RWPE2 (cell line): ENCODE results near the gene ZNF554.

Source experiments
- ATAC-seq: fragments of 200-7000 bp; cut with Tn5 transposase; 3 replicates; pipeline ENCODE4 v1.9.1; 2021; ENCODE audit warnings: low read depth
- DNase-seq: peaks from one replicate; pipeline ENCODE4 v3.0.0-alpha.2; 2020; ENCODE audit warnings: low spot score
- H3K27ac ChIP-seq: fragments of 450-650 bp; 2 replicates; pipeline ENCODE4 v1.5.1; 2017; ENCODE audit warnings: mild to moderate bottlenecking; ENCODE audit not compliant: poor library complexity, severe bottlenecking
- H3K27me3 ChIP-seq: fragments of 250-450 bp; sonication (Bioruptor Pico); 2 replicates; pipeline ENCODE4 v1.5.1; 2021; ENCODE audit warnings: mild to moderate bottlenecking, moderate library complexity; ENCODE audit not compliant: insufficient read depth, poor library complexity, severe bottlenecking
- H3K36me3 ChIP-seq: fragments of 250-450 bp; sonication (Bioruptor Pico); 2 replicates; pipeline ENCODE4 v1.5.1; 2020; ENCODE audit warnings: low read depth, mild to moderate bottlenecking, moderate library complexity
- H3K4me1 ChIP-seq: fragments of 250-450 bp; sonication (Bioruptor Pico); 2 replicates; pipeline ENCODE4 v1.5.1; 2021; ENCODE audit warnings: mild to moderate bottlenecking, moderate library complexity; ENCODE audit not compliant: insufficient read depth, poor library complexity, severe bottlenecking
- H3K4me3 ChIP-seq: fragments of 250-450 bp; sonication (Bioruptor Pico); 2 replicates; pipeline ENCODE4 v1.5.1; 2021; ENCODE audit warnings: mild to moderate bottlenecking, moderate library complexity; ENCODE audit not compliant: severe bottlenecking
- H3K9me3 ChIP-seq: fragments of 250-450 bp; sonication (Bioruptor Pico); 2 replicates; pipeline ENCODE4 v1.5.1; 2021; ENCODE audit warnings: mild to moderate bottlenecking, moderate library complexity; ENCODE audit not compliant: severe bottlenecking
- TF ChIP-seq, protein P1 (sequence below): fragments of 450-650 bp; IDR thresholded peaks from one replicate; pipeline ENCODE4 v1.5.1; 2017; ENCODE audit warnings: mild to moderate bottlenecking, moderate library complexity; ENCODE audit not compliant: poor library complexity, severe bottlenecking

The ZNF554 gene

DNA sequence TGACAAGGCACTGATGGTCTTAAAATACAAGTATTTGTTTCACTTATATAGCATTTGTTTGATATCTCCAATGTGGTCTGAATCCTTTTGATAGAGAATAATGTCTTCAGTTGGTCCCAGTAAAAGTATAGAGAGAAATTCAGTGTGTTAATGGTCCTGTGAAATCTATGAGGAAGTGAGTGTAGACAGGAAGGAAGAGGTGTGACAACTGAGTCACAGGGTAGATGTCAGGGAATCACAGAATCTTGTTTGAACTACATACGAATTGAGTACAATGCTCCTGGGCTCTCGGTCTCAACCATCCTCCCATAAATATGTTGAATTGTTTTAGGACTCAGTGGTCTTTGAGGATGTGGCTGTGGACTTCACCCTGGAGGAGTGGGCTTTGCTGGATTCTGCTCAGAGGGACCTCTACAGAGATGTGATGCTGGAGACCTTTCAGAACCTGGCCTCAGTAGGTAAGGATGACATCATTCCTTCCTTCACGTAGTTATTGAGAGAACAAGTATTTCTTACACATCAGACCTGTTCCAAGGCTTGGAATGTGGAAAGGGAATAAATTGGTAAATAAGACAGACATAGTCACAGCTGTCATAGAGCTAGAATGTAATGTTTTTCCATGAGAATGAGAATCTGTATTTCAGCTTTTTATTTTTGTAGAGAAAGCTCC is 30.7 kb downstream of the ZNF554 start:
- peaks cover 54% of the 10 kb centered on the region for H3K36me3 ChIP-seq
- H3K4me3 ChIP-seq: no peak overlapping the region
- no peaks in the 10 kb centered on the region for H3K4me1 ChIP-seq
- TF ChIP-seq, protein P1, sequence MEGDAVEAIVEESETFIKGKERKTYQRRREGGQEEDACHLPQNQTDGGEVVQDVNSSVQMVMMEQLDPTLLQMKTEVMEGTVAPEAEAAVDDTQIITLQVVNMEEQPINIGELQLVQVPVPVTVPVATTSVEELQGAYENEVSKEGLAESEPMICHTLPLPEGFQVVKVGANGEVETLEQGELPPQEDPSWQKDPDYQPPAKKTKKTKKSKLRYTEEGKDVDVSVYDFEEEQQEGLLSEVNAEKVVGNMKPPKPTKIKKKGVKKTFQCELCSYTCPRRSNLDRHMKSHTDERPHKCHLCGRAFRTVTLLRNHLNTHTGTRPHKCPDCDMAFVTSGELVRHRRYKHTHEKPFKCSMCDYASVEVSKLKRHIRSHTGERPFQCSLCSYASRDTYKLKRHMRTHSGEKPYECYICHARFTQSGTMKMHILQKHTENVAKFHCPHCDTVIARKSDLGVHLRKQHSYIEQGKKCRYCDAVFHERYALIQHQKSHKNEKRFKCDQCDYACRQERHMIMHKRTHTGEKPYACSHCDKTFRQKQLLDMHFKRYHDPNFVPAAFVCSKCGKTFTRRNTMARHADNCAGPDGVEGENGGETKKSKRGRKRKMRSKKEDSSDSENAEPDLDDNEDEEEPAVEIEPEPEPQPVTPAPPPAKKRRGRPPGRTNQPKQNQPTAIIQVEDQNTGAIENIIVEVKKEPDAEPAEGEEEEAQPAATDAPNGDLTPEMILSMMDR: no peak
- peaks cover 23% of the 10 kb centered on the region for H3K9me3 ChIP-seq
- H3K27ac ChIP-seq: no peak overlapping the region
- no peaks in the 10 kb centered on the region for H3K27me3 ChIP-seq
- ATAC-seq (no peak), DNase-seq (no peak)

- Histone ChIP-seq H3K27ac (no peak overlapping the region), H3K4me3 (no peak overlapping the region), H3K27me3 (no peaks in the 10 kb centered on the region), H3K4me1 (no peaks in the 10 kb centered on the region), H3K9me3 (peaks cover 23% of the 10 kb centered on the region), H3K36me3 (peaks cover 48% of the 10 kb centered on the region)
- no peak for ATAC-seq
- TF ChIP-seq, protein P1: no peak
- no peak for DNase-seq
Observed at GRCh38 chr19:2852598-2852997, 32.9 kb downstream of the ZNF554 start.

- no peak for ATAC-seq
- Histone ChIP-seq H3K36me3 (peaks cover 48% of the 10 kb centered on the region), H3K27ac (no peak overlapping the region)
Observed at GRCh38 chr19:2853015-2853606, 33.4 kb downstream of the ZNF554 start.

GRCh38 chr19:2854849-2855248 is 35.2 kb downstream of the ZNF554 start:
- ATAC-seq (no peak), DNase-seq (no peak)
- no peak overlapping the region for H3K27ac ChIP-seq
- H3K27me3 ChIP-seq: no peaks in the 10 kb centered on the region
- no peak overlapping the region for H3K4me3 ChIP-seq
- H3K9me3 ChIP-seq: peaks cover 20% of the 10 kb centered on the region
- TF ChIP-seq, protein P1: no peak
- no peaks in the 10 kb centered on the region for H3K4me1 ChIP-seq
- H3K36me3 ChIP-seq: peaks cover 48% of the 10 kb centered on the region

More at GRCh38 chr19:2853015-2853606, 33.4 kb downstream of the ZNF554 start:
- Histone ChIP-seq H3K27me3 (no peaks in the 10 kb centered on the region), H3K4me3 (no peak overlapping the region), H3K9me3 (peaks cover 23% of the 10 kb centered on the region), H3K4me1 (no peaks in the 10 kb centered on the region)
- TF ChIP-seq, protein P1: no peak
- DNase-seq: no peak
